ENCODE measurements around the gene CACNG4.

DNA sequence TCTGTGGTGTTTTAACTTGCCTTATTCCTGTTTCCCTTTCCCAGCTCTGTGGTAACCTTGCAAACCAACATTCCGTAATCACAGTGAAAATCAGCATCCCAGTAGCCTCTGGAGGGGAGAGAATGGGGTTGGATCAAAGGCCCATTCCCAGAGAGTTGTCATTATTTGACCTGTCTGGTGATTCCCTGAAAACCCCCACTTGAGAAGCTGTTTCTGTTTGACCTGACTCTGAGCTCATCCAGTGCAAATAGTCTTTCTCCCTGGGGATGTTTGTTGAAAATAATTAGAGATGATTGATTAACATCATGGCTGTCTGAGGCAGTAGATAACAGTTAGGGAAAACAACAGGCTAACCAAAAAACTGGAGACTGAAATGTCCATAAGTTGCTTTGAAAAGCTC is 82.9 kb downstream of the CACNG4 start:
- no peak for TF ChIP-seq POLR2AphosphoS5 (IDR thresholded peaks at IDR 0.05; ENCODE audit: low read depth, low read length)
- TF ChIP-seq, protein P1, sequence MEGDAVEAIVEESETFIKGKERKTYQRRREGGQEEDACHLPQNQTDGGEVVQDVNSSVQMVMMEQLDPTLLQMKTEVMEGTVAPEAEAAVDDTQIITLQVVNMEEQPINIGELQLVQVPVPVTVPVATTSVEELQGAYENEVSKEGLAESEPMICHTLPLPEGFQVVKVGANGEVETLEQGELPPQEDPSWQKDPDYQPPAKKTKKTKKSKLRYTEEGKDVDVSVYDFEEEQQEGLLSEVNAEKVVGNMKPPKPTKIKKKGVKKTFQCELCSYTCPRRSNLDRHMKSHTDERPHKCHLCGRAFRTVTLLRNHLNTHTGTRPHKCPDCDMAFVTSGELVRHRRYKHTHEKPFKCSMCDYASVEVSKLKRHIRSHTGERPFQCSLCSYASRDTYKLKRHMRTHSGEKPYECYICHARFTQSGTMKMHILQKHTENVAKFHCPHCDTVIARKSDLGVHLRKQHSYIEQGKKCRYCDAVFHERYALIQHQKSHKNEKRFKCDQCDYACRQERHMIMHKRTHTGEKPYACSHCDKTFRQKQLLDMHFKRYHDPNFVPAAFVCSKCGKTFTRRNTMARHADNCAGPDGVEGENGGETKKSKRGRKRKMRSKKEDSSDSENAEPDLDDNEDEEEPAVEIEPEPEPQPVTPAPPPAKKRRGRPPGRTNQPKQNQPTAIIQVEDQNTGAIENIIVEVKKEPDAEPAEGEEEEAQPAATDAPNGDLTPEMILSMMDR (IDR thresholded peaks at IDR 0.05) = no peak
- TF ChIP-seq, protein P2, sequence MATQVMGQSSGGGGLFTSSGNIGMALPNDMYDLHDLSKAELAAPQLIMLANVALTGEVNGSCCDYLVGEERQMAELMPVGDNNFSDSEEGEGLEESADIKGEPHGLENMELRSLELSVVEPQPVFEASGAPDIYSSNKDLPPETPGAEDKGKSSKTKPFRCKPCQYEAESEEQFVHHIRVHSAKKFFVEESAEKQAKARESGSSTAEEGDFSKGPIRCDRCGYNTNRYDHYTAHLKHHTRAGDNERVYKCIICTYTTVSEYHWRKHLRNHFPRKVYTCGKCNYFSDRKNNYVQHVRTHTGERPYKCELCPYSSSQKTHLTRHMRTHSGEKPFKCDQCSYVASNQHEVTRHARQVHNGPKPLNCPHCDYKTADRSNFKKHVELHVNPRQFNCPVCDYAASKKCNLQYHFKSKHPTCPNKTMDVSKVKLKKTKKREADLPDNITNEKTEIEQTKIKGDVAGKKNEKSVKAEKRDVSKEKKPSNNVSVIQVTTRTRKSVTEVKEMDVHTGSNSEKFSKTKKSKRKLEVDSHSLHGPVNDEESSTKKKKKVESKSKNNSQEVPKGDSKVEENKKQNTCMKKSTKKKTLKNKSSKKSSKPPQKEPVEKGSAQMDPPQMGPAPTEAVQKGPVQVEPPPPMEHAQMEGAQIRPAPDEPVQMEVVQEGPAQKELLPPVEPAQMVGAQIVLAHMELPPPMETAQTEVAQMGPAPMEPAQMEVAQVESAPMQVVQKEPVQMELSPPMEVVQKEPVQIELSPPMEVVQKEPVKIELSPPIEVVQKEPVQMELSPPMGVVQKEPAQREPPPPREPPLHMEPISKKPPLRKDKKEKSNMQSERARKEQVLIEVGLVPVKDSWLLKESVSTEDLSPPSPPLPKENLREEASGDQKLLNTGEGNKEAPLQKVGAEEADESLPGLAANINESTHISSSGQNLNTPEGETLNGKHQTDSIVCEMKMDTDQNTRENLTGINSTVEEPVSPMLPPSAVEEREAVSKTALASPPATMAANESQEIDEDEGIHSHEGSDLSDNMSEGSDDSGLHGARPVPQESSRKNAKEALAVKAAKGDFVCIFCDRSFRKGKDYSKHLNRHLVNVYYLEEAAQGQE (IDR thresholded peaks at IDR 0.05; ENCODE audit: insufficient read depth in 1 of 2, low read depth in 2 of 2, low read length in 1 of 2) = no peak

Measured in Panc1 (cell line).